ENCODE measurements around the gene THUMPD3. TPM values are rescaled to one million over a fixed set of nuclear protein-coding genes. Genes with fewer than 3 reads are reported as not detected.

Gene THUMPD3
- total and polyA plus RNA-seq, 2 of the 13 experiments (the other 11 are each of a cell fraction or from before 2014, with no cell fraction given) = 31.2 to 44.1 TPM

- TF ChIP-seq TFAP4 (IDR thresholded peaks at IDR 0.05; ENCODE audit: borderline replicate concordance, low read depth) (peak; percentile 59; the same call in 1 of the 2 replicates), ARNT (IDR thresholded peaks at IDR 0.05) (no peak), BORCS8-MEF2B (CRISPR knock-in tag; IDR thresholded peaks at IDR 0.05) (no peak), SOX13 (IDR thresholded peaks at IDR 0.05) (no peak), SOX13 (CRISPR knock-in tag; conservative IDR thresholded peaks at IDR 0.05 in 1 of 2, IDR thresholded peaks at IDR 0.05 in 1 of 2) (peak in 1 of 2 experiments; percentile 81; a peak in 2 of 4 replicates), KLF9 (CRISPR knock-in tag; IDR thresholded peaks at IDR 0.05; ENCODE audit: low read depth) (0 out of 2 replicates have a peak, but pooled peaks have one; percentile 19), ZNF646 (CRISPR knock-in tag; IDR thresholded peaks at IDR 0.05) (no peak), YEATS4 (CRISPR knock-in tag; IDR thresholded peaks at IDR 0.05; ENCODE audit: borderline replicate concordance) (no peak), ZNF513 (CRISPR knock-in tag; conservative IDR thresholded peaks at IDR 0.05) (no peak), ZNF746 (CRISPR knock-in tag; IDR thresholded peaks at IDR 0.05) (no peak), ZNF550 (CRISPR knock-in tag; IDR thresholded peaks at IDR 0.05; ENCODE audit: borderline replicate concordance) (no peak), ZBTB7A (CRISPR knock-in tag; IDR thresholded peaks at IDR 0.05) (no peak), IRF1 (CRISPR knock-in tag; IDR thresholded peaks at IDR 0.05; ENCODE audit: low read depth) (no peak), TOE1 (CRISPR knock-in tag; IDR thresholded peaks at IDR 0.05) (no peak), TCF7 (IDR thresholded peaks at IDR 0.05; ENCODE audit: low read depth) (no peak)
Observed at GRCh38 chr3:9402410-9403228, 39.8 kb downstream of the THUMPD3 start (continued).

Data from HepG2 (cell line).